IMR-90 (cell line): ENCODE data around the gene C1QTNF9B. TPM values are rescaled to one million over a fixed set of nuclear protein-coding genes. Genes with fewer than 3 reads are reported as not detected.

Source experiments
- ATAC-seq: fragments of 200-7000 bp; cut with Tn5 transposase; 2 replicates; pipeline ENCODE4 v1.9.1; 2020; ENCODE audit warnings: low read depth, mild to moderate bottlenecking, moderate library complexity
- BruUV-seq: library from RNA; stranded (reverse); fragments of 400-500 nt; replicated peaks from 2 replicates; lab custom pipeline; 2021; lab: Mats Ljungman, UMichigan
- CTCF ChIA-PET: fragments of 300-600 bp; formaldehyde crosslinking; extraction: SDS; loops from one replicate; lab custom pipeline; 2021; ENCODE audit warnings: antibody characterized with exemption; lab: Yijun Ruan, JAX
- POLR2A ChIA-PET: fragments of 300-600 bp; sonication (Branson Sonifier 250); formaldehyde crosslinking; loops from one replicate; lab custom pipeline; 2022; ENCODE audit warnings: antibody characterized with exemption; ENCODE audit not compliant: unreplicated experiment; lab: Charles Lee
- DNase-seq: peaks from one replicate; pipeline ENCODE4 v3.0.0; 2013
- H2AFZ ChIP-seq: replicated peaks from 2 replicates; pipeline ENCODE3; 2013; ENCODE audit warnings: low read length, mild to moderate bottlenecking; ENCODE audit not compliant: poor library complexity
- H2AK5ac ChIP-seq: 2 replicates; pipeline ENCODE4 v1.6.1; 2013; ENCODE audit warnings: low read depth, low read length, inconsistent platforms
- H2AK9ac ChIP-seq: replicated peaks from 2 replicates; pipeline ENCODE3; 2013; ENCODE audit warnings: mild to moderate bottlenecking, low read depth, low read length, moderate library complexity; ENCODE audit not compliant: poor library complexity
- H2BK120ac ChIP-seq: 2 replicates; pipeline ENCODE4 v1.6.1; 2013; ENCODE audit warnings: low read depth, low read length, inconsistent platforms
- H2BK15ac ChIP-seq: 3 replicates; pipeline ENCODE4 v1.6.1; 2013; ENCODE audit warnings: low read depth, low read length, inconsistent platforms
- H2BK20ac ChIP-seq: 2 replicates; pipeline ENCODE4 v1.6.1; 2013; ENCODE audit warnings: low read depth, mild to moderate bottlenecking, inconsistent platforms, low read length, moderate library complexity
- H2BK5ac ChIP-seq: 2 replicates; pipeline ENCODE4 v1.6.1; 2013; ENCODE audit warnings: mild to moderate bottlenecking, low read depth, low read length, inconsistent platforms; ENCODE audit not compliant: poor library complexity, severe bottlenecking
- H3K14ac ChIP-seq: replicated peaks from 2 replicates; pipeline ENCODE4 v1.6.1; 2013; ENCODE audit warnings: low read depth, low read length, inconsistent platforms
- H3K18ac ChIP-seq: 2 replicates; pipeline ENCODE4 v1.6.1; 2013; ENCODE audit warnings: low read depth, low read length, control low read depth
- H3K23ac ChIP-seq: 2 replicates; pipeline ENCODE4 v1.6.1; 2013; ENCODE audit warnings: low read depth, low read length, inconsistent platforms
- H3K27ac ChIP-seq: 2 replicates; pipeline ENCODE4 v1.5.1; 2013; ENCODE audit warnings: mild to moderate bottlenecking, control low read depth, low read length; ENCODE audit not compliant: insufficient read depth
- H3K27me3 ChIP-seq: 2 replicates; pipeline ENCODE4 v1.6.1; 2013; ENCODE audit warnings: low read length; ENCODE audit not compliant: control insufficient read depth, insufficient read depth
- H3K36me3 ChIP-seq: 2 replicates; pipeline ENCODE4 v1.6.1; 2013; ENCODE audit warnings: low read length, mixed read lengths; ENCODE audit not compliant: control insufficient read depth, insufficient read depth
- H3K4ac ChIP-seq: 2 replicates; pipeline ENCODE4 v1.6.1; 2013; ENCODE audit warnings: low read depth, low read length, inconsistent platforms
- H3K4me1 ChIP-seq: 2 replicates; pipeline ENCODE4 v1.6.1; 2013; ENCODE audit warnings: low read length, mixed read lengths; ENCODE audit not compliant: control insufficient read depth, insufficient read depth
- H3K4me2 ChIP-seq: 2 replicates; pipeline ENCODE4 v1.6.1; 2013; ENCODE audit warnings: low read depth, mild to moderate bottlenecking, control low read depth, low read length, moderate library complexity
- H3K4me3 ChIP-seq: 2 replicates; pipeline ENCODE4 v1.5.1; 2013; ENCODE audit warnings: low read depth, mild to moderate bottlenecking, control low read depth, low read length, moderate library complexity; ENCODE audit not compliant: insufficient read depth
- H3K56ac ChIP-seq: 2 replicates; pipeline ENCODE4 v1.6.1; 2013; ENCODE audit warnings: low read length, inconsistent platforms; ENCODE audit not compliant: insufficient read depth; ENCODE audit errors: extremely low read depth
- H3K79me1 ChIP-seq, 2 experiments: 2 replicates each; pipeline ENCODE4 v1.6.1; 2013; ENCODE audit warnings: low read length in 2 of 2, inconsistent platforms in 1 of 2, low read depth in 1 of 2
- H3K9ac ChIP-seq: 2 replicates; pipeline ENCODE4 v1.6.1; 2013; ENCODE audit warnings: low read depth, low read length, control low read depth
- H3K9me1 ChIP-seq: 2 replicates; pipeline ENCODE4 v1.6.1; 2013; ENCODE audit warnings: low read length, inconsistent platforms; ENCODE audit not compliant: insufficient read depth
- H3K9me3 ChIP-seq: 2 replicates; pipeline ENCODE4 v1.6.1; 2013; ENCODE audit warnings: low read length; ENCODE audit not compliant: control insufficient read depth, insufficient read depth
- H4K20me1 ChIP-seq: 2 replicates; pipeline ENCODE4 v1.6.1; 2013; ENCODE audit warnings: low read length, inconsistent platforms; ENCODE audit not compliant: insufficient read depth
- H4K5ac ChIP-seq: 2 replicates; pipeline ENCODE4 v1.6.1; 2013; ENCODE audit warnings: mild to moderate bottlenecking, low read depth, low read length, control low read depth
- H4K8ac ChIP-seq, 2 experiments: 2 replicates each; pipeline ENCODE4 v1.6.1; 2013; ENCODE audit warnings: low read depth in 2 of 2, low read length in 2 of 2, control low read depth in 1 of 2, inconsistent platforms in 1 of 2
- H4K91ac ChIP-seq: 2 replicates; pipeline ENCODE4 v1.6.1; 2013; ENCODE audit warnings: low read depth, low read length, inconsistent platforms; ENCODE audit not compliant: insufficient read depth
- POLR2A ChIP-seq: IDR thresholded peaks from 2 replicates; pipeline ENCODE4 v1.6.1; 2012; ENCODE audit warnings: mild to moderate bottlenecking, low read depth, low read length
- RCOR1 ChIP-seq: IDR thresholded peaks from 2 replicates; pipeline ENCODE4 v1.6.1; 2012; ENCODE audit warnings: mild to moderate bottlenecking, low read length, improper control_type of control experiment; ENCODE audit not compliant: insufficient replicate concordance
- WGBS, 2 experiments: methylation state at CpG; one replicate each; pipeline versions ENCODE4 v1.1.5 to v1.1.7; 2013; ENCODE audit warnings: missing lambda C conversion rate in 2 of 2; ENCODE audit not compliant: insufficient read length in 1 of 2; ENCODE audit errors: extremely low coverage in 2 of 2; 5-methylcytosine and 5-hydroxymethylcytosine counted together
- dilution Hi-C: fragments of 300-500 bp; cut with HindIII; formaldehyde crosslinking; loops from one replicate; pipeline ENCODE4 v1.14.3; 2018; ENCODE audit warnings: low sequenced_read_pairs; ENCODE audit not compliant: unreplicated experiment
- in situ Hi-C: fragments of 300-500 bp; cut with MboI; formaldehyde crosslinking; loops from 3 replicates; pipeline ENCODE4 v1.14.3; 2019; ENCODE audit warnings: low sequenced_read_pairs, inconsistent platforms, mixed read lengths
- intact Hi-C: fragments of 100-400 bp; cut with micrococcal nuclease; formaldehyde crosslinking; loops from 2 replicates; pipeline ENCODE4 v1.10.0; 2022
- polyA plus RNA-seq, 3 experiments: library from polyadenylated mRNA; depleted of rRNA; stranded (reverse); fragments of >200 nt; gene quantifications; 2 replicates each; pipeline ENCODE4 v1.2.3, GENCODE V29; 2012; ENCODE audit warnings: low replicate concordance in 1 of 3
- total RNA-seq: library from RNA; depleted of rRNA; stranded (reverse); fragments of >200 nt; gene quantifications from 2 replicates; pipeline ENCODE4 v1.2.3, GENCODE V29; 2012

C1QTNF9B gene
- total and polyA plus RNA-seq, 2 of the 4 experiments (the other 2 are of a cell fraction), result 0.72 to 1.1 TPM

GRCh38 chr13:23915308-23915707, 18.0 kb upstream of the C1QTNF9B start:
- no peak overlapping the region for H4K5ac ChIP-seq
- H2BK20ac ChIP-seq, result no peak overlapping the region
- no peak overlapping the region for H2BK120ac ChIP-seq
- WGBS, 2 experiments, result no CpG with 5 or more reads among the region's 3 CpGs
- no peak overlapping the region for H3K4me3 ChIP-seq
- ChIA-PET POLR2A (no interaction called here), CTCF (interaction anchor here (0.6 kb wide), 1 partner anchor 9 kb away, joined by 4 read pairs; no protein-coding TSS in a partner anchor)
- DNase-seq (no peak), ATAC-seq (no peak)
- H3K14ac ChIP-seq, result no peak overlapping the region
- no peaks in the 10 kb centered on the region for H4K20me1 ChIP-seq
- no peak overlapping the region for H3K27ac ChIP-seq
- no peak overlapping the region for H4K91ac ChIP-seq
- dilution Hi-C loops (no loop called here), in situ Hi-C loops (loop anchor here (5.0 kb wide), 1 partner anchor 317 kb away; no protein-coding TSS in a partner anchor), intact Hi-C loops (no loop called here)
- no peaks in the 10 kb centered on the region for H3K9me3 ChIP-seq
- no peak overlapping the region for H3K23ac ChIP-seq
- no peak overlapping the region for H2AFZ ChIP-seq
- H3K4ac ChIP-seq, result no peak overlapping the region
- no peak overlapping the region for H2AK5ac ChIP-seq
- no peak overlapping the region for H2BK5ac ChIP-seq
- no peaks in the 10 kb centered on the region for H3K9me1 ChIP-seq
- no peaks in the 10 kb centered on the region for H3K4me1 ChIP-seq
- H3K36me3 ChIP-seq, result no peaks in the 10 kb centered on the region
- no peak overlapping the region for H3K18ac ChIP-seq
- TF ChIP-seq RCOR1, result no peak
- TF ChIP-seq POLR2A, result no peak
- no peaks in the 10 kb centered on the region for H3K27me3 ChIP-seq
- no peak overlapping the region for H2BK15ac ChIP-seq
- H3K56ac ChIP-seq, result no peak overlapping the region
- H3K4me2 ChIP-seq, result no peak overlapping the region
- no peaks in the 10 kb centered on the region for H3K79me1 ChIP-seq
- H4K8ac ChIP-seq, result no peak overlapping the region
- no peak overlapping the region for H3K9ac ChIP-seq
- no peak overlapping the region for H2AK9ac ChIP-seq
- no TSS peak for BruUV-seq
